ENCODE results near the gene NMNAT1. TPM values are rescaled to one million over a fixed set of nuclear protein-coding genes. Genes with fewer than 3 reads are reported as not detected.

NMNAT1 gene
- total RNA-seq, 6 experiments from 2014 or later: 12.9 to 16.0 (median 14.8) TPM

DNA sequence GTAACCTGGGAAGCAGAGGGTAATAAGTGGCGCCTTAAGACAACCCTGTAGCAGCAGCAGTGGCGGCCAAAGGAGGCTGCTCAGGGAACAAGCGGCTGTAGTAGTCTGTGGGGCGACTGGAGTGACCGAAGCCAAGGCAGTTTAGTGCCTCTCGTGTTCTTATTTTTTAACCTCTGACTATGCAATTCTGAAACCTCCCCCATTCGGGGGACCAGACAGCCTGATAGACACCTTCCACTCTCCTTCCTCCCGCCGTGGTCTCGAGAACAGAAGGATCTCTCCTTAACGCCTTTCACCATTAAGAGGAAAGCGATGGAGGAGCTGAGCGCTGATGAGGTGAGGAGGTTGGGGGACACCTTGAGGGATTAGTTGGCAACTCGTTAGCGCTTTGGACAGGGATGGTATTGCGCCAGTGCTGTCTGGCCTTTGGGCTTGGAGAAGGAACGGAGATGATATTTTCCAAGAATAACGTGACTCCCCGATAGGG, 90.1 kb downstream of the NMNAT1 start:
- Mint-ChIP-seq H3K4me3 (peak overlapping the region; percentile 96), H3K27me3 (ENCODE audit: insufficient read depth) (no peaks in the 10 kb centered on the region; the same call in 1 of the 2 replicates), H3K27ac (peak overlapping the region; percentile 96), H3K36me3 (ENCODE audit: low read depth) (no peaks in the 10 kb centered on the region), H3K9me3 (no peaks in the 10 kb centered on the region), H3K4me1 (ENCODE audit: low read depth) (peaks cover 43% of the 10 kb centered on the region)
- peak; percentile 42 for DNase-seq
- TF ChIP-seq, protein P1, sequence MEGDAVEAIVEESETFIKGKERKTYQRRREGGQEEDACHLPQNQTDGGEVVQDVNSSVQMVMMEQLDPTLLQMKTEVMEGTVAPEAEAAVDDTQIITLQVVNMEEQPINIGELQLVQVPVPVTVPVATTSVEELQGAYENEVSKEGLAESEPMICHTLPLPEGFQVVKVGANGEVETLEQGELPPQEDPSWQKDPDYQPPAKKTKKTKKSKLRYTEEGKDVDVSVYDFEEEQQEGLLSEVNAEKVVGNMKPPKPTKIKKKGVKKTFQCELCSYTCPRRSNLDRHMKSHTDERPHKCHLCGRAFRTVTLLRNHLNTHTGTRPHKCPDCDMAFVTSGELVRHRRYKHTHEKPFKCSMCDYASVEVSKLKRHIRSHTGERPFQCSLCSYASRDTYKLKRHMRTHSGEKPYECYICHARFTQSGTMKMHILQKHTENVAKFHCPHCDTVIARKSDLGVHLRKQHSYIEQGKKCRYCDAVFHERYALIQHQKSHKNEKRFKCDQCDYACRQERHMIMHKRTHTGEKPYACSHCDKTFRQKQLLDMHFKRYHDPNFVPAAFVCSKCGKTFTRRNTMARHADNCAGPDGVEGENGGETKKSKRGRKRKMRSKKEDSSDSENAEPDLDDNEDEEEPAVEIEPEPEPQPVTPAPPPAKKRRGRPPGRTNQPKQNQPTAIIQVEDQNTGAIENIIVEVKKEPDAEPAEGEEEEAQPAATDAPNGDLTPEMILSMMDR (IDR thresholded peaks at IDR 0.05): no peak

Small RNA genes within 50 kb of the gene (microRNA-seq; reads per million reads assigned to microRNA genes)
- gene MIR5697: not detected

Other genes with a start within 250 kb of the NMNAT1 start
- 100 to 1,000 TPM; 128 to 151 (median 137) TPM for gene CLSTN1, start 119.5 kb upstream of the NMNAT1 start, total RNA-seq (2021; fragmentation: NEBNext Ultra II Directional; extraction: Animal tissue kit (Norgen Biotek cat#: 25700))
- 10 to 100 TPM; 19.7 to 25.5 (median 21.4) TPM for gene CTNNBIP1, start 33.2 kb upstream of the NMNAT1 start, total RNA-seq (2021; fragmentation: NEBNext Ultra II Directional; extraction: Animal tissue kit (Norgen Biotek cat#: 25700))
- gene LZIC, start 84 bp upstream of the NMNAT1 start, total RNA-seq (2021; fragmentation: NEBNext Ultra II Directional; extraction: Animal tissue kit (Norgen Biotek cat#: 25700)): 10 to 100 TPM; 28.0 to 34.8 (median 30.9) TPM
- gene RBP7, start 53.8 kb downstream of the NMNAT1 start, total RNA-seq (2021; fragmentation: NEBNext Ultra II Directional; extraction: Animal tissue kit (Norgen Biotek cat#: 25700)): under 1 TPM in 4 of 6 experiments, not detected in 2; 0.37 to 0.76 (median 0.47) TPM
- gene UBE4B, start 89.5 kb downstream of the NMNAT1 start, total RNA-seq (2021; fragmentation: NEBNext Ultra II Directional; extraction: Animal tissue kit (Norgen Biotek cat#: 25700)): 10 to 100 TPM; 46.2 to 66.0 (median 58.6) TPM

All from HFFc6 (cell line).